BE2C (cell line): ENCODE results near the gene ME3.

Source experiments
- DNase-seq: peaks from one replicate; pipeline ENCODE4 v3.0.0-alpha.2; 2020
- H3K27me3 ChIP-seq: fragments of 250-450 bp; sonication (Bioruptor Pico); 2 replicates; pipeline ENCODE4 v1.5.1; 2020; ENCODE audit warnings: mild to moderate bottlenecking
- H3K36me3 ChIP-seq: fragments of 250-450 bp; sonication (Bioruptor Pico); 2 replicates; pipeline ENCODE4 v1.5.1; 2020; ENCODE audit warnings: mild to moderate bottlenecking
- H3K4me1 ChIP-seq: fragments of 250-450 bp; sonication (Bioruptor Pico); 2 replicates; pipeline ENCODE4 v1.5.1; 2020
- H3K4me3 ChIP-seq: 2 replicates; pipeline ENCODE4 v1.5.1; 2011; ENCODE audit warnings: low read depth, low read length
- H3K9me3 ChIP-seq: fragments of 250-450 bp; sonication (Bioruptor Pico); 2 replicates; pipeline ENCODE4 v1.5.1; 2020
- CTCF ChIP-seq: IDR thresholded peaks from 2 replicates; pipeline ENCODE4 v1.5.1; 2012; ENCODE audit warnings: mild to moderate bottlenecking, low read depth, low read length

Gene ME3

GRCh38 chr11:86459682-86460460, 212.5 kb downstream of the ME3 start:
- TF ChIP-seq CTCF, result no peak
- no peaks in the 10 kb centered on the region for H3K4me1 ChIP-seq
- no peaks in the 10 kb centered on the region for H3K9me3 ChIP-seq
- no peaks in the 10 kb centered on the region for H3K27me3 ChIP-seq
- no peak for DNase-seq
- H3K36me3 ChIP-seq, result no peaks in the 10 kb centered on the region
- H3K4me3 ChIP-seq, result no peak overlapping the region

GRCh38 chr11:86459002-86459385, 213.4 kb downstream of the ME3 start:
- no peaks in the 10 kb centered on the region for H3K9me3 ChIP-seq
- no peaks in the 10 kb centered on the region for H3K36me3 ChIP-seq
- TF ChIP-seq CTCF, result no peak
- no peaks in the 10 kb centered on the region for H3K27me3 ChIP-seq
- H3K4me3 ChIP-seq, result no peak overlapping the region
- DNase-seq, result no peak
- no peaks in the 10 kb centered on the region for H3K4me1 ChIP-seq

GRCh38 chr11:86458294-86459001, 214.0 kb downstream of the ME3 start:
- no peaks in the 10 kb centered on the region for H3K36me3 ChIP-seq
- H3K9me3 ChIP-seq, result no peaks in the 10 kb centered on the region
- DNase-seq, result no peak
- no peak overlapping the region for H3K4me3 ChIP-seq
- TF ChIP-seq CTCF, result no peak
- H3K27me3 ChIP-seq, result no peaks in the 10 kb centered on the region
- no peaks in the 10 kb centered on the region for H3K4me1 ChIP-seq

GRCh38 chr11:86456075-86456939, 216.1 kb downstream of the ME3 start:
- Histone ChIP-seq H3K27me3 (no peaks in the 10 kb centered on the region), H3K4me1 (no peaks in the 10 kb centered on the region), H3K4me3 (no peak overlapping the region), H3K36me3 (no peaks in the 10 kb centered on the region), H3K9me3 (no peaks in the 10 kb centered on the region)
- DNase-seq, result peak; percentile 84
- TF ChIP-seq CTCF, result peak; percentile 92

GRCh38 chr11:86453290-86454030, 219.0 kb downstream of the ME3 start:
- H3K36me3 ChIP-seq, result no peaks in the 10 kb centered on the region
- H3K9me3 ChIP-seq, result no peaks in the 10 kb centered on the region
- no peak for DNase-seq
- TF ChIP-seq CTCF, result peak; percentile 27; the same call in 1 of the 2 replicates
- H3K27me3 ChIP-seq, result no peaks in the 10 kb centered on the region
- H3K4me1 ChIP-seq, result no peaks in the 10 kb centered on the region
- no peak overlapping the region for H3K4me3 ChIP-seq
